ENCODE data around the gene EVI5. TPM values are rescaled to one million over a fixed set of nuclear protein-coding genes. Genes with fewer than 3 reads are reported as not detected.

Gene EVI5
- total RNA-seq, 4 donors from 2014 or later = 37.7 to 59.7 (median 41.7) TPM

GRCh38 chr1:92479587-92479986, 305.3 kb downstream of the EVI5 start:
- no peak for DNase-seq
- no peak for TF ChIP-seq POLR2A (IDR thresholded peaks at IDR 0.05)
- TF ChIP-seq CTCF (IDR thresholded peaks at IDR 0.05) = no peak
- Histone ChIP-seq H3K36me3 (no peaks in the 10 kb centered on the region), H3K9me3 (no peaks in the 10 kb centered on the region), H3K27ac (no peak overlapping the region), H3K4me3 (replicated peaks in 1 of 3) (no peak overlapping the region), H3K4me1 (peaks cover 36 to 44% of the 10 kb centered on the region in 2 donors), H3K27me3 (peaks cover 17% of the 10 kb centered on the region)
- 79 to 87% methylated on average over 9 of the region's 9 CpGs for WGBS, 2 donors
- intact Hi-C loops (cut with DNase I) = no loop called here

GRCh38 chr1:92478393-92478792, 306.5 kb downstream of the EVI5 start:
- 84 to 85% methylated on average over 3 of the region's 3 CpGs for WGBS, 2 donors
- peaks cover 6% of the 10 kb centered on the region for H3K27me3 ChIP-seq

GRCh38 chr1:92476071-92476631, 308.8 kb downstream of the EVI5 start:
- TF ChIP-seq CTCF (IDR thresholded peaks at IDR 0.05) = no peak
- no peak for TF ChIP-seq POLR2A (IDR thresholded peaks at IDR 0.05)

More at GRCh38 chr1:92478393-92478792, 306.5 kb downstream of the EVI5 start:
- Histone ChIP-seq H3K9me3 (no peaks in the 10 kb centered on the region), H3K4me3 (replicated peaks in 1 of 3) (no peak overlapping the region), H3K27ac (no peak overlapping the region), H3K36me3 (no peaks in the 10 kb centered on the region), H3K4me1 (peaks cover 26 to 32% of the 10 kb centered on the region in 2 donors)
- TF ChIP-seq POLR2A (IDR thresholded peaks at IDR 0.05) = no peak
- TF ChIP-seq CTCF (IDR thresholded peaks at IDR 0.05) = no peak
- DNase-seq = no peak
- intact Hi-C loops (cut with DNase I) = no loop called here

GRCh38 chr1:92475029-92475428, 309.9 kb downstream of the EVI5 start:
- Histone ChIP-seq H3K27me3 (no peaks in the 10 kb centered on the region), H3K36me3 (no peaks in the 10 kb centered on the region), H3K4me1 (no peaks in the 10 kb centered on the region), H3K27ac (no peak overlapping the region), H3K4me3 (replicated peaks in 1 of 3) (no peak overlapping the region), H3K9me3 (no peaks in the 10 kb centered on the region)
- TF ChIP-seq POLR2A (IDR thresholded peaks at IDR 0.05) (no peak), CTCF (IDR thresholded peaks at IDR 0.05) (no peak)
- DNase-seq = no peak
- 88 to 92% methylated on average over 3 of the region's 3 CpGs for WGBS, 2 donors
- intact Hi-C loops (cut with DNase I) = no loop called here

More at GRCh38 chr1:92476071-92476631, 308.8 kb downstream of the EVI5 start:
- Histone ChIP-seq H3K4me3 (replicated peaks in 1 of 3) (no peak overlapping the region), H3K4me1 (peaks cover 3 to 10% of the 10 kb centered on the region in 2 donors), H3K36me3 (no peaks in the 10 kb centered on the region), H3K27ac (no peak overlapping the region), H3K9me3 (no peaks in the 10 kb centered on the region), H3K27me3 (no peaks in the 10 kb centered on the region)
- 69 to 70% methylated on average over 12 of the region's 12 CpGs for WGBS, 2 donors
- intact Hi-C loops (cut with DNase I) = no loop called here
- DNase-seq = no peak

- DNase-seq = no peak
- no peak overlapping the region for H3K4me3 ChIP-seq (replicated peaks in 1 of 3)
- TF ChIP-seq POLR2A (IDR thresholded peaks at IDR 0.05) (no peak), CTCF (IDR thresholded peaks at IDR 0.05) (no peak)
- H3K9me3 ChIP-seq = no peaks in the 10 kb centered on the region
- H3K27ac ChIP-seq = no peak overlapping the region
- intact Hi-C loops (cut with DNase I) = no loop called here
- H3K4me1 ChIP-seq = no peaks in the 10 kb centered on the region
- H3K36me3 ChIP-seq = no peaks in the 10 kb centered on the region
- no peaks in the 10 kb centered on the region for H3K27me3 ChIP-seq
- WGBS, 2 donors = 85 to 86% methylated on average over 5 of the region's 5 CpGs
These were observed 311.0 kb downstream of the EVI5 start for GRCh38 chr1:92473781-92474495.

Measured in thyroid gland (tissue), 4 donors.